ENCODE results near the gene PCNA.
"Not testable (repeated sequence)": the region's sequence is repeated elsewhere in the genome, so short reads cannot be mapped to it uniquely, and the experiment has no call there.

PCNA gene

DNA sequence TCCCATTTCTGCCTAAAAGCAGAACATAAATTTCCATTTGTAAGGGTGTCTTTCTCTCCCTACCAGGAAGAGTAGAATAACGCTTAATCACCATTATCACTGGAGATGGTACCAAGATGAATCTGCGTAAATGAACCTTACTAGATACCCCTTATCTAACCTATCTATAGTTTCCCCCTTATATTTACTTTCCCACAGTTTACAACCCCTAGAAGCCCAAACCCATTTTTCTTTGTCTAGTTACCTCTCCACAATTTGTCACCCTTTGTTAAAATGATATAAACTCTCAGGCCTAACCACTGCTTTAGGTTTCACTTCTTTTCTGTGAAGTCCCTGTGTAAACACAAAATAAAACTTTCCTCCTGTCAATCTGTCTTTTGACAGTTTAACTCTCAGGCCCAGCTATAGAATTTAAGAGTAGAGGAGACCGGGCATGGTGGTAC, 45.5 kb downstream of the PCNA start:
- DNase-seq (ENCODE audit: low read depth in 2 of 2): no peak
- TF ChIP-seq CTCF (IDR thresholded peaks at IDR 0.05; ENCODE audit: low read depth, low read length): no peak
- H3K4me3 ChIP-seq (replicated peaks in 1 of 2; ENCODE audit: low read depth in 2 of 2, low read length in 2 of 2): no peak overlapping the region

DNA sequence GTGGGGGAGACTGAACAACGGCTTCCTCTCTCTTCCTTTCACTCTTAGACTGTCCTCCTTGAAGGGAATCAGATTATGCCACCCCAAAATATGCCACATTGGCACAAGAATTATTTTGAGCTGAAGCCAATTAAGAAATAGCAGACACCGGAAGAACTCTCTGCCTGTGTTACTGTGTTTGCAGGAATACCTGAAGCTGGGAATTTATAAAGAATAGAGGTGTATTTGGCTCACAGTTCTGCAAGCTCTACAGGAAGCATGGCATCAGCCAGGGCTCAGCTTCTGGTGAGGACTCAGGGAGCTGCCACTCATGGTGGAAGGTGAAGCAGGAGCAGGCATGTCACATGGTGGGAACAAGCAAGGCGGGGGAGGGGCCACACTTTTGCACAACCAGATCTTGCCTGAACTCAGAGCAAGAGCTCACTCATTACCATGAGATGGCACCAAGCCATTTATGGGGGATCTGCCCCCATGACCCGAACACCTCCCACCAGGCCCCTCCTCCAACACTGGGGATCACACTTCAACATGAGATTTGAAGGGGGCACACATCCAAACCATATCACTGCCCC, 46.0 kb downstream of the PCNA start:
- no peak for DNase-seq (ENCODE audit: low read depth in 2 of 2)
- TF ChIP-seq CTCF (IDR thresholded peaks at IDR 0.05; ENCODE audit: low read depth, low read length): no peak
- no peak overlapping the region for H3K4me3 ChIP-seq (replicated peaks in 1 of 2; ENCODE audit: low read depth in 2 of 2, low read length in 2 of 2)

GRCh38 chr20:5072756-5073659, 46.8 kb downstream of the PCNA start:
- peak; percentile 66 to 74 for DNase-seq (ENCODE audit: low read depth in 2 of 2)
- H3K4me3 ChIP-seq (replicated peaks in 1 of 2; ENCODE audit: low read depth in 2 of 2, low read length in 2 of 2): no peak overlapping the region
- TF ChIP-seq CTCF (IDR thresholded peaks at IDR 0.05; ENCODE audit: low read depth, low read length): no peak

GRCh38 chr20:5071942-5072341, 47.8 kb downstream of the PCNA start:
- DNase-seq (ENCODE audit: low read depth in 2 of 2): not testable (repeated sequence)

DNA sequence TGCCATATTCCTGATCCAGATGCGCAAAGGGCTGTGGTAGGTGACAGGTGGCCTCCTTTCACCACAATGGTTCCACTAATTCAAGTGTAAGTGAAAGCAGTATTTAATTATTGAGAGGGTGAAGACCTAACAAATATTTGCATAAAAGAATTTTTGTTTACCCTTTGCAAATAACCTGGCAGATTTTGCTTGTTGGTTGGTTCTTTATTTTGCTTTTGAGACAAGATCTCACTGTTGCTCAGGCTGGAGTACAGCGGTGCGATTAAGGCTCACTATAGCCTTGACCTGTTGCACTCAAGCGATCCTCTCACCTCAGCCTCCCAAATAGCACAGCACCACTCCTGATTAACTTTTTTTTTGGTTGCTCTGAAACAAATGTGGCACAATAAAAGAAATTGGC, 49.2 kb downstream of the PCNA start:
- H3K4me3 ChIP-seq (replicated peaks in 1 of 2; ENCODE audit: low read depth in 2 of 2, low read length in 2 of 2): no peak overlapping the region
- DNase-seq (ENCODE audit: low read depth in 2 of 2): no peak
- TF ChIP-seq CTCF (IDR thresholded peaks at IDR 0.05; ENCODE audit: low read depth, low read length): no peak

More at GRCh38 chr20:5071942-5072341, 47.8 kb downstream of the PCNA start:
- not testable (repeated sequence) for H3K4me3 ChIP-seq (replicated peaks in 1 of 2; ENCODE audit: low read depth in 2 of 2, low read length in 2 of 2)

GRCh38 chr20:5070081-5070480, 49.7 kb downstream of the PCNA start:
- no peak for DNase-seq (ENCODE audit: low read depth in 2 of 2)

More at GRCh38 chr20:5070081-5070480, 49.7 kb downstream of the PCNA start:
- no peak overlapping the region for H3K4me3 ChIP-seq (replicated peaks in 1 of 2; ENCODE audit: low read depth in 2 of 2, low read length in 2 of 2)
- TF ChIP-seq CTCF (IDR thresholded peaks at IDR 0.05; ENCODE audit: low read depth, low read length): no peak

Data from cardiac fibroblast (primary cell).